Measurements from ENCODE around the gene GREM1.

GRCh38 chr15:32775103-32775502, 57.3 kb downstream of the GREM1 start:
- TF ChIP-seq, protein P1, sequence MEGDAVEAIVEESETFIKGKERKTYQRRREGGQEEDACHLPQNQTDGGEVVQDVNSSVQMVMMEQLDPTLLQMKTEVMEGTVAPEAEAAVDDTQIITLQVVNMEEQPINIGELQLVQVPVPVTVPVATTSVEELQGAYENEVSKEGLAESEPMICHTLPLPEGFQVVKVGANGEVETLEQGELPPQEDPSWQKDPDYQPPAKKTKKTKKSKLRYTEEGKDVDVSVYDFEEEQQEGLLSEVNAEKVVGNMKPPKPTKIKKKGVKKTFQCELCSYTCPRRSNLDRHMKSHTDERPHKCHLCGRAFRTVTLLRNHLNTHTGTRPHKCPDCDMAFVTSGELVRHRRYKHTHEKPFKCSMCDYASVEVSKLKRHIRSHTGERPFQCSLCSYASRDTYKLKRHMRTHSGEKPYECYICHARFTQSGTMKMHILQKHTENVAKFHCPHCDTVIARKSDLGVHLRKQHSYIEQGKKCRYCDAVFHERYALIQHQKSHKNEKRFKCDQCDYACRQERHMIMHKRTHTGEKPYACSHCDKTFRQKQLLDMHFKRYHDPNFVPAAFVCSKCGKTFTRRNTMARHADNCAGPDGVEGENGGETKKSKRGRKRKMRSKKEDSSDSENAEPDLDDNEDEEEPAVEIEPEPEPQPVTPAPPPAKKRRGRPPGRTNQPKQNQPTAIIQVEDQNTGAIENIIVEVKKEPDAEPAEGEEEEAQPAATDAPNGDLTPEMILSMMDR (IDR thresholded peaks at IDR 0.05) = no peak
- TF ChIP-seq POLR2A (IDR thresholded peaks at IDR 0.05) = no peak
